ENCODE data around the gene KCNQ1.

KCNQ1 gene

DNA sequence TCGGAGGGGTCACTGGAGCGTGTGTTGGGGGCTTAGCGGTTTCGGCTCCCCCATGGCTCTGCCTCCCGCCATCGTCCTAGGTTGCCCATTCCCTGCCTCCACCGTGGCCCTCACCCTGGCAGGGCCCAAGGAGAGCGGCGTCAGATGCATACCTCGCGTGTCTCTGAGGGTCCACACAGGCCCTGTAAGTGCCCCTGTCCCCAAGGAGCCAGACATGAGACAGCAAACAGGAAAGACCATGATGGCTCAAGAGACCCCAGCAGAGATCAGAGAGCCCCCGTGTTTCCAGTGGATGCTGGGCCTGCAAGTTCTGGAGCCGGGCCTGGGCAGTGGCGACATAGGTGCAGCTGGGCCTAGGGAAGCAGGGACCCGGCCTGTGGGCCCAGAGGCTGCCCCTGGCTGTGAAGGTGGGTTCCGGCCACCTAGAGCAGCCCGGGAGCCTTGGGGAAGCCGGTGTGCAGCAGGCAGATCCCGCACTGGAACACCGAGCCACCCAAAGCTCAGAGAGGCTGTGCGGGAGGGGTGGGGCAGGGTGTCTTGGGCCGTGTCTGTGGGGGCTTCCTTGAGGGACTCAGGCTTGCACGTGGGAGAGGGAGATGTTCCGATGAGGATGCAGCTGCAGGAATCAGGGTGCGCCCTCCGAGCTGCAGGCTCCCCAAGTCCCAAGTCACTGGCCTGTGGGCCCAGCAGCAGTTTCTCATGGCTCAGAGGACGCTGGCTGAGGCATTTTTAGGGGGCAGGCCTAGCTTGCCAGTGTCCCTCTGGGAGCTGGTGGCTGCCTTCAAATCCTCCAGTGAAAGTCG lies 128.6 kb downstream of the KCNQ1 start:
- FAIRE-seq: no peak

DNA sequence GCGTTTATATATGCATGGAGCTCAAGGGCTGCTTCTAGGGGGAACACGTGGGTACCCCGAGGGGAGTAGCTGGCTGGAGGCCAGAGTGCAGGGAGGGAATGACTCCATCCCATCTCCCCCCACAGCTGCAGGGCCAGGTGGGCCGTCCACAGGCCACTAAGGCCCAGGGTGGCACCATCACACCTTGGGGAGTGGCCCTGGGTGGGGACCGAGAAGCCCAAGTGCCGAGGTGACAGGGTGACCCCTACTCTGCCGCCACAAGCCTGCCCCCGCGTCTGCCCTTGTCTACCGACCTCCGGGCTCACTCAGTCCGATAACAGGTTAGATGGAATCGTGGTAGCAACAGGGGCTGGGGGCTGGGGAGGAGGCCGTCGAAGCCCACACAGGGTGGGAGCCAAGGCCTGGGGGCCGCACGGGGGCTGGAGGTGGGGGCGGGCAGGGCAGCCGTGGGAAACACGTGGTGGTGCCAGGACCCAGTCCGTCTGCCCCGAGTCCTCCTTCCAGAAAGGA lies 129.3 kb downstream of the KCNQ1 start:
- no peak for FAIRE-seq

DNA sequence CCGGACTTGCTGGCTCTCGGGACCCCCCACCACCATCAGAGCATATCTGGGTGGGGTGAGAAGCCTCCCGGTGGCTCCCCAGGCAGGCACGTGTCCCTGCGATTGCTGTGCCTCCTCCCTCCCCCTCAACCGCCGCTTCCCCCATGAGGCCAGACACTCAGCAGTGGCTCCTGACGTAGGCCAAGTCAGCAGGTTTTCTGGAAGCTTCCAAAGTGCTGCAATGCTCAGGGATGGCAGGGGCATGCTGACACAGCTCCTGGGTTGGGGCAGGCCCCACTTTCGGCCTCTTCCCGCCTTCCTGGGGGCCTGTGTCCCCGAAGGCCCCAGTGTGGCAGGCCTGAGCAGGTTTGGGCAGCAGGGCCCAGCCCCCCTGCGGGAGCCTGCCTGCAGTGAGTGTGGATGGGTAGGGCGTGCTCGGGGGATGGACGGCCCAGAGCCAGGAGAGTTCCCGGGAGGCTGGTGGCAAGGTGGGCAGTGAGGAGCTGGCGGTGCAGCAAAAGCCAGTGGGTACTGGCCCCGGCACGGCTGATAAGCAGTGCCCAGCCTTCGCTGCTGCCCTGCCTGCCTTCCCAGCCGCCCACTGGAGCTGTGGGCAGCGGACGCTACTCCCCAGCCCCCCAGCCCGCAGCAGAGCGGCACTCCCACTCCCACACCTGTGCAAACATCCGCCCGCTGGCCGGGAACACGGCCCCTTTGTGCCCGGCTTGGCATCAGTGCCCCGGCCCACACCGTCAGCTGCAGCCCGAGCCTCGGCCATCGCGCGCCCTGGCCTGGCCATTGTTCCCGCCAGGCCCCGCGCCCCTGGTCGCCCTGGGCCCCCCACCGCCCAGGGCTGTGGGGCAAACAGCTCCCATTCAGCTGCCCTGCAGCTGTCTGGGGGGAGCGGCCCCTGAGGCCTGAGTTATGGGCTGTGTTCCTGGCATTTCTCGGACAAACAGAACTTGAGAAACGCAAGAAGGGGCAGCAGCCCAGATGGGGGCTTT lies 130.0 kb downstream of the KCNQ1 start:
- no peak for FAIRE-seq

DNA sequence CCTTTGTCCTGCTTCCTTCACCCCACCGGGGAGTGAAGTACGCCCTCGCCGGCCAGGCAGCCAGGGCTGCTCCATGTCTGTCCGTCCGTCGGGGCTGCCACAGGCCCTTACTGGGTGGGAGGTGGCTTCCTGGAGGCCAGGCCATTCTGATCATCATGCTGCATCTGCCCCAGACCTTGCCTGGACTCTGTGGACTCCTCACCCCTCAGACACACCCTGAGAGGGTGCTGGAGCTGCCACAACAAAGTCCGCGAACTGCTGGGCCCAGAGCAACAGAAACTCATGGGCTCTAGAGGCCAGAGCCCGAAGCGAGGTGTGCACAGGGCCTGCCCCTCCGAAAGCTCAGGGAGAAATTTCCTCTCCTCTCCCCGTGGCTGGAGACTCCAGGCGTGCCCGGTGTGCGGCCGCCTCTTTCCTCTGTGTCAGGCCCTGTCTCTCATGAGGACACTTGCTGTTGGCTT lies 130.8 kb downstream of the KCNQ1 start:
- FAIRE-seq: no peak

DNA sequence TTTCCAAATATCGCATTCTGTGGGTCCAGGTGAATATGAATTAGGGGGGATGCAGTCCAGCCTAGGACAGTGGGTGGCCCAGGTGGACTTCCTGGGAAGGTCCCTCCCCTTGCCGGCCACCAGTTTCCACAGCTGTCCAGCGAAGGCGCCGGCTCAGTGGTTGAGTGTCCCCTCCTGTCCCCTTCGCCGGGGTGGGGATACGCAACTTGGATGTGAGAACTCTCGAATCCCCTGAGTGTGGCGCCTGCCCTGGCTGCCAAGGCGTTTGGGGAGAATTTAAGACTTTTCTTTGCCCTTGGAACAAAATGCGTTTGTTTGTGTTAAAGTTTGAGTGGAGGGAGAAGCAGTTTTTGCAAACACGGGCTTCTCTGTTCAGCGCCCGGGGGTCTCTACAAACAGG lies 131.3 kb downstream of the KCNQ1 start:
- no peak for FAIRE-seq

DNA sequence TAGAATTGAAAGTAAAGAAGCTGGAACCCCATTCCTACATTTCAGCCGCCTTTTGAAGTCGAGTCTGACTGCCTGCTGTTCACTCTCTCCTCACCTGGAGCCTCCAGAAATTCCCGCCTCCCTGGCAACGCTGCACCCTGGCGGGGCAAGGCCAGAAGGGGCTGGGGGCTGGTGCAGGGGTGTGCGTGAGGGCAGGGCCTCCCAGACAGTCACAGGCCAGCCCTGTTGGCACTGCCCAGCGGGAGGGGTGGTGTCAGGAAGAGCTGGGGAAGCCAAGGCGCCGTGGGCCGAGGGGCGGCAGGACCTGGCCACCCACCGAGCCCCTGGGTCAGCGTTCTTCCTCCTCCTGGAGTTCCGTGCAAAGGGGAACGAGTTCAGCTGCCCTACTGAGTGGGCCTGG lies 131.7 kb downstream of the KCNQ1 start:
- FAIRE-seq: no peak

DNA sequence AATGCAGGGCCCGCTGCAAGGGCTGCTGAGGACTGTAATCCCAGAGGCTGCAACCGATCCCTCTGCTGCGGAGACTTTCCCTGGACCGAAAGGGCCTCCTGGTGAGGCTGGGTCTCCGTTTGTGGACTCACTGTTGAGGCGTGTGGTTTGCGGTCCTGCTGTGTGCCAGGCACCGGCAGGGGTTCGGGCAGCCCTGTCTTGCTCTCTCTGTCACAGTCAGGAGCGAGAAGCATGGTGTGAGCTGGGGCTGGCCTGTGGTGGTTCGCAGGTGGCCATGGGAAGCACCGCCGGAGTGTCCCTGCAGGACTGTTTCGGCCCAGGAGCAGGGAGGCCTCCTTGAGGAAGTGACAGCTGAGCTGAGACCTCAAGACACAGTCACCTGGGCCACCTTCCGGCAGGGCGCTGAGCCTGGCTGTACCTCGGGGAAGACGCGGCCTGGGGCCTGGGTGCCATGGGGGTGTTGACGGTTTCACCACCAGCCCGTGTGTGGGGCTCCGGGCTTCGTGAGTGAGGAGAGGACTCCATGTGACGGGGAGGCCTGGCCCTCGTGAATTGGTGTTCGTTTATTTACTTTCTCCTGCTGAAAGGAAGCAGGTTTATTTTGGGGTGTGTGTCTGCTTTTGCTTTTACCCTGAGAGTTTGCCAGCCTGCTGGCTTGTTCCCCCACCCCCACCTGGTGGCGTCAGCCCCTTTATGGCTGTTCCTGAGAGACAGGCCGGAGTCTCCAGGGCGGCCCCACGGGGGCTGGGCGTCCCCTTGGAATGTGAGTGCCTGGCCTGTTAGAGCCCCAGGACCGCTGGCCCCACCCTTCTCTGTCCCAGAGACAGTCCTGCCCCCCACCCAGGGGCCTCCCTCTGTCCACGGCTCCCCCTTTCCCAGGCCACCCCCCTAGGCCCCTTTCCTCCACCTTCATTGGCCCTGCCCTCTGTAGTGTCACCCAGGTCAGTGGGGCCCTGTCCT lies 132.5 kb downstream of the KCNQ1 start:
- FAIRE-seq: no peak

DNA sequence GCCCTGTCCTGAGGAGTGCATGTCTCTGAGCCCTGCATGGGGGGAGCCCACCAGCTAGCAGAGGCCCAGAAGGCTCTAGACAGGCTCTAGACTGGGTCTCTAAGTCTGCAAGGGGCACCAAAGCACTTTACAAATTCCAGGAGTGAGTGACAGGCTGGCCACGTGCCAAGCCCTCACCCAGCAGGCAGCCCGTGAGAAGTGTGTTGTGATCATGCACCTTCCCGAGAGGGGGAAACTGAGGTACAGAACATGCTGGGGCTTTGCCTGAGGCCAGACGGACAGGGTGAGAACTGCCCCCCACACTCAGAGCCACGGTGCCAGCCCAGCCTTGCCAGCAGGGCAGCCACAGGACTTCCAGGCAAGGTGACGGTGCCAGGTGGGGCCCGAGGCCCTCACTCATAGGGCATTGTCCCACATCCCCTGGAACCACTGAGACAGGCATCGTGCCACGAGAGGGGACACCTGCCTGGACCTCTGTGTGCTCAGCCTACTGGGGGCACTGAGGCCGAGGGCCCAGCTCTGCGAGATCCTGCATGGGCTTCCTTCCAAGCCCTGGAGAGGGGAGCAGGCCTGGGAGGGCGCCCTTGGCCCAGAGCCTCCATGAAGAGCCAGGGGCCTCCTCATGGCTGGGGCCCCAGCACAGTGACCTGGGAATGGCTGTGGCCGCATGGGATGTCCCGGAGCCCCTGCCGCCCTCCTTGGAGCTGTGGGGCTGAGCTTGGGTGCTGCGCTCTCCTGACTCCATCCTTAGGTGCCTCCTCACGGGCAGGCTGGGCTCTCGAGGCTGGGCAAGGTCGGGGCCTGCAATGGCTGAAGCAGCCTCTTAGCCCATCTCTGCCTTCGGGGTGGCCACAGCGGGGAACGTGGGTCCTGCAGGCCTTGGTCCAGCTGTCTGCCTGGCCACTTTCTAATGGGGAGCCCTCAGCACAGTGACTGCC lies 133.5 kb downstream of the KCNQ1 start:
- no peak for FAIRE-seq

DNA sequence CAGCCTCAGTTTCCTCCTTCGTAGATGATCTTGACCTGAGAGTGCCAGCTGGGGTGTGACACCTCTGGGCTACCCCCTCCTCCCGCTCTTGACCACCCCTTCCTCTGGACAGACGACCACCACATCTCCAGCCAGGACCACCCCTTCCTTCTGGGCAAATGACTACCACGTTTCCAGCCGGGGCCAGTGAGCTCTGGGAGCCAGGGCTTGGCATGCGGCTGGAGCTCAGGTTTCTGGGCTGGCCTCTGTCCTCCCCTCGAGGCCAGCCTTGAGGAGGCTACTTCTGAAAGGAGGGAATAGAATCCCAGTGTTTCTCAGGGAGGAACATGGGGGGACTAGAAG lies 134.1 kb downstream of the KCNQ1 start:
- no peak for FAIRE-seq

DNA sequence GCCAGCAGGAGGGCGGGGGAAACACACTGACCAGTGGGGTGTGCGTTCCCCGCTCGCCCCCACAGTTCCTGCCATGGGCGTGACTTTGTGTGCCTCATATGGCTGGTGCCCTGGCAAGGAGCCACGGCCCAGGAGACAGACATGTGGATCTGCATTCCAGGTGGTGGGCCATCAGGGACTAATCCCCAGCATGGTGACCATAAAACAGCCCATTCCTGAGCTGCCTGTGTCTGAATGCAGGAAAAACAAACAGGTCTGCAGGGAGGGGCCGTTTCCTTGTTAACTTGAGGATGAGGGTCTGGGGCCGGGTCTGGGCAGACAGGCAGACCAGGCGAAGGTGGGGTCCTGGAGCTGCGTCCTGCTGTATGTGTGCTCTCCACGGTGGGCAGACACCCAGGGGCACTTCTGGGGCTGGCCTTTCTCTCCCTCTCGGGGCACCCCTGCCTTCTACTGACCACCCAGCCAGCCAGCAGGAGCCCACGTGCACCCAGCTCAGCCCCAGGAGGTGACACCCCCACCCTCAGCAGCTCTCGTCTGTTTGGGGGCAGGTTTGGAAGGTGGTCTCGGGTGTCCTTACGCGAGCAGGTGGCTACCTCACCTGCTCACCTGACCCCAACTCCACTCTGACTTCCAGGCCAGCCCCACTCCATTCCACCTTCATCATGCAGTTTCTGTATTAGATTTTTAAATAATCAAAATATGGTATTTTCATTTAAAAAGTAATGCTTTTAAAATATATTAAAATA lies 134.7 kb downstream of the KCNQ1 start:
- no peak for FAIRE-seq

DNA sequence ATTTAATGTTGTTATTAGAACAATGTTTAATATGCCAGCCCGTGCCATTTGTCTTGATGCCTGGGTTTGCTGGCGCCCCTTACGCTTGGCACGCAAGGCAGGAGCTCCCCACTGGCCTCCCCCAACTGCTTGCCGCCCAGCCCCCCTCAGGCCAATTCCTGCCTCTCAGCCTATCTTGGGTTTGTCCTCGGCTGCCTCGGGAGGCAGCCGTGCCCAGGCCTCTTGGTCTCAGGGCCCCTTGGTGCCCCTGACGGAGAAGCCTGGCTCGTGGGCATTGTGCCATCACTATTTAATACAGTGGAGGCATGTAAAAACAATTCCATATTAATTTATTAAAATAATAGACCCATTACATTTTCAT lies 135.2 kb downstream of the KCNQ1 start:
- no peak for FAIRE-seq

DNA sequence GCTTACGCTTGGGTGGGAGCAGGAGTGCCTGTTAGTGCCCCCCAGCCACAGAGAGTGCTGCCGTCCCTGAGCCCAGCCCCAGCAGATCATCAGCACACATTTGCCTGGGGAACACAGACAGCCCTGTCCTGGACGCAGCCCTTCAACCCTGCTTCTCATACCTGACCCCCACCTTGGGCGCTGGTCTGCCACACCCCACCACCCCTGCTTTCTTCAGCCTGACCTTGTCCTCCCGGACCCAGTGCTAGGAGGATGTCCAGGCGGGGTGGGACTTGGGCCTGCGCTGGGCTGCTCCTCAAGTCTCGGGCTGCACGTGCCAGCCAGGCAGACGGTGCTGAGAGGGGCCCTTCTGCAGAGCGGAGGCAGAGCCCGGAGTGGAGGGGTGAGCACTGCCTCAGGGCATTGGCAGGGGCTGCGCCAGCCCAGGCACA lies 135.8 kb downstream of the KCNQ1 start:
- no peak for FAIRE-seq

DNA sequence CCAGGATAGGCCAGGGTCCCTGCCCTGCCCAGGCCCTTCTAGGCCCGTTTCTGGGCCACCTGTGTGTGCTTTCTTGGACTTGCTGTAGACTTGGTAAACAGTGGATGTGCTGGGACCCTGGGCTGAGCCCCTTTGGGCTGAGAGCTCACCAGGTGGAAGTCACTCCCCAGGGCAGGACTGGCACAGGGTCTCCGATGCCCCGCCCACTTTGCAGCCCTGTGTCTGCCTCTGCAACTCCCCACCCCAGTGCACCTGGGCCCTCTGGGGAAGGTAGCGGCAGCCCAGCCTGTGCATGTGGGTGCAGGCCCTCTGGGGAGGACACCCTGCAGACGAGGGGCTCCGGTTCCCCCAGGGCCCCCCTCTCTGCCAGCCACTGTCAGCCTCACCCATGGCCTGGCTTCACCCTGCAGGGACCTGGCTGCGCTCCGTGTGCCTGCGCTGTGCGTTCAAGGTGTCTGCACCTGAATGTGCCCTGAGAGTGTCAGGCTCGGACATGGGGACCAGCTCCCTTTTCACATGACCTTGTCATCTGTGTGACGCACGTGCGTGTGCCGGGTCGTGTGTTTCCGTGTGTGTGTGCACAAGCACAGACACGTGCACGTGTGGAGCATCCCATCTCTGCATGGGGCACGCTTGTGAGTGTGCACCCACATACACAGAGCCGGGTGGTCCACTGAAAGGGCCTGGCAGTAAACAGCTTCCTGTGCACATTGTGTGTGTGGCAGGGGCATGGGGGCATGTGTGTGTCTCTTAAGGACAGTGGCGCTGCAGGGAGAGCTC lies 136.5 kb downstream of the KCNQ1 start:
- FAIRE-seq: no peak

DNA sequence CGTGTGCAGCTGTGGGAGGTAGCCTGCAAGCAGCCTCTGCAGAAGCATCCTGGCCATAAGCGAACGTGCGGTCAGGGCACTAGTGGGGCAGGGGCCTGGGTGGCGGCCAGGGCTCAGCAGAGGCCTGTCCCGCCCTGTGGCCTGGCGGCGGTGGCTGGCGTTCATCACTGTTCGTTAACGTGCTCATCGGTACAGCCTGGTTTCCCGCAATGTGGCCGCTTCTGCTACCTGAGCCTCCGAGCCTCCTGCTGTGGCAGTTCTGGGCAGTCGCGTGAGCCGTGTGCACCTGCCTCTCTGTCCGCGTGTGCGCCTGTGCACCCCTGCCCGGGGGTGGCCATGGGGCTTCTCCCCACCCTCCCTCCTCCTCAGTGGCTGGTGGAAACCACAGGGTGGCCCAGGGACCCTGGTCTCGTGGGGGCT lies 137.1 kb downstream of the KCNQ1 start:
- FAIRE-seq: no peak

DNA sequence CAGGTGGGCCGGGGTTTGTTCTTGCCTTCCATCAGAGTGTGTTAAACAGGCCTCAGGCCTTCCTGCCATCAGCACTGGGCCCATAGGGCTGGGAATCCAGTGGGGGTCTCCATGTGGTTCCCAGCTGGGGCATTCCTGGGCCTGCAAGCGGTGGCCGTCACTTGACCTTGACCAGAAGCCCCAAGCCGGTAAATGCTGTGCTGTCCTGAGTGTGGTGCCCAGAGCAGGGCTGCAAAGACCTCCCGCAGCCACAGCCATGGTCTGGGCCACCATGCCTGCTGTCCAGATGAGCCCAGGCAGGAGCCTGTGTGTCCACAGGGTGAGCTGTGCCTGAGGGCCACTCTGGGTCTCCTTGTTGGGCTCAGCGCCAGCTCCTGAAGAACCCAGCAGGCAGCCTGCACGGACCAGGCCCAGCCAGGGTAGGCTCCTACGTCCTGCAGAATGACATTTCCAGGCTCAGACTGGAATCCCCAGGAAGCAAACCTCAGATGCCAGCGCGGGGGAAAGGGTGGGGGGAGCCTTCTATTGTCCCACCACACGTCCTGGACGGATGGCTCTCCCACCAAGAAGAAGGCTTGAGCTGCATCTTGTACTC lies 137.6 kb downstream of the KCNQ1 start:
- FAIRE-seq: no peak

DNA sequence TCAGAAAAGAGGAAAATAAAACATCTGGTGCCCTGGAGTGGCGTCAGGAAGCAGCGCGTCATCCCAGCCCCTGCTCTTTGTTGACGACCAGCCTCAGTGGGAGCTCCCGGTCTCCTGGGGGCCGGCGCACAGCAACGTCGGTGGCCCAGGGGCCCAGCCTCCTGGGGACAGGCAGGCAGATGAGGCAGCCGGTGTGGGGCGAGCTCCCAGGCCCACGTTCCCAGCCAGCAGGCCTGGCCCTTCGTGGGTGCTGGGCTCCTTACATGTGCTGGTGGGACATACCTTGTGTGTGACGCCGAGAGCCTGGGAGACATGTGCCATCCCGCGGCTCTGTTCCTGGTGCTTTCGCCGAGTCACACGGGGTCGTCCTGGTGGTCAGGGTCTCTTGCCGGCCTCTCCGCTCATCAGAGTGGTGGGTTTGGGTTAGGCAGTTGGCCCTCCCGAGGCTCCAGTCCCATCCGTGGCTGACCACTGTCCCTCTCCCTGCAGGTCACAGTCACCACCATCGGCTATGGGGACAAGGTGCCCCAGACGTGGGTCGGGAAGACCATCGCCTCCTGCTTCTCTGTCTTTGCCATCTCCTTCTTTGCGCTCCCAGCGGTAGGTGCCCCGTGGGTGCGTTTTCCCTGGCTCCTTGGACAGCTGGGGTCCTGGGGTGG lies 138.3 kb downstream of the KCNQ1 start:
- FAIRE-seq: no peak

DNA sequence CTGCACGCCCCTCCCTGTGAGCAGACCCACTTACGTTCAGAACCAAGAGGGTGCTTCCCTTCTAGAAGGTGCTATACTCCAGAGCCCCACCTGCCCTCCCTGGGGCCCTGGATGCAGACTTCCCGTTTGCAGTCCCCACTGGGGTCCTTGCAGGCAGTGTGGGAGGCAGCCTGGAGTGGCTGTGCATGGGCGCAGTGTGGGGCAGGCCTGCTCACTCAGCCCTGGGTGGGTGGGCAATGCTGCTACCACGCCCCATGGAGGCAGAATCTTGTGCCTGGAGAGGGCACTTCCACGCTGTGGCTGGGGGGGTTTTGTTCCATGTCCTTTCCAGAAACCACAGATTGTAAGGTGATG lies 138.8 kb downstream of the KCNQ1 start:
- FAIRE-seq: no peak

DNA sequence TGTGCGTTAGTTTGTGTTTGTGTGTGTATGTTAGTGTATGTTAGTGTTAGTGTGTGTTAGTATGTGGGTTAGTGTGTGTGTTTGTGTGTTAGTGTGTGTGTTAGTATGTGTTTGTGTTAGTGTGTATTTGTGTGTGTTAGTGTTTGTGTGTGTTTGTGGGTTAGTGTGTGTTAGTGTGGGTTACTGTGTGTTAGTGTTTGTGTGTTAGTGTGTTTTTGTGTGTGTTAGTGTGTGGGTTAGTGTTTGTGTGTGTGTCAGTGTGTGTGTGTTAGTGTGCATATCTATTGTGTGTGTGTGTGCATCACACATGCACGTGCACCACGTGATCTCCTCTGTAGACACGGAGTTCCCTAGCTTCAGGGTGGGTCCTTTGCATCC lies 139.6 kb downstream of the KCNQ1 start:
- FAIRE-seq: no peak

All from G401.6 (cell line).